T1000 (cell line): ENCODE results near the gene SMCHD1.
"Not testable (repeated sequence)": the region's sequence is repeated elsewhere in the genome, so short reads cannot be mapped to it uniquely, and the experiment has no call there.

Experiments
- DNase-seq: peaks from one replicate; lab custom pipeline; 2025; ENCODE audit warnings: mixed read lengths; lab: John Stamatoyannopoulos, UW

The SMCHD1 gene

DNA sequence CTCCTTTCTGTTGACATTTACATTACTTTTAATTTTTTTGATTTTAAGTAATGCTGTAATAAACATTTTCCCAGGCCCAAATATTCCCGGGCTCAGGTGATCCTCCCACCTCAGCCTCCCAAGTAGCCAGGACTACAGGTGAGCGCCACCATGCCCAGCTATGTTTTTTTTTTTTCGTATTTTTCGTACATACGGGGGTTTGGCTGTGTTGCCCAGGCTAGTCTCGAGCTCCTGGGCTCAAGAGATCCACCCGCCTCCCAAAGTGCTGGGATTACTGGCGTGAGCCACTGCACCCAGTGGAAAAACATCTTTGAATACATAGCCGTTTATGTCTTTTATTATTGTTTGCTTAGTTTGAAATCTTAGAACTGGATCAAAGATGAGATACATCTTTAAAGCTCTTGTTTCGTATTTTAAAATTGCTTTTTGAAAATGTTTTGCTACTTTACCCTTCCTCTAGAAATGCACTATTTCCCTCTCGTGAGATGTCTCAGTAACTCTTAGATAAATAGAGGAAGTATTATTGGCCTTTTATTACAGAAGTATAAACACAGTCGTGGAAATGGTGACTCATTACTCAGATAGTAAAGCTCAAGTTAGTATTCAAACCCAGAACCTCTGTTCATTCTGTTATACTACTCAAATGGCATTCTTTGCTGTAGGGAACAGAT lies 2.4 kb downstream of the SMCHD1 start:
- no peak for DNase-seq

DNA sequence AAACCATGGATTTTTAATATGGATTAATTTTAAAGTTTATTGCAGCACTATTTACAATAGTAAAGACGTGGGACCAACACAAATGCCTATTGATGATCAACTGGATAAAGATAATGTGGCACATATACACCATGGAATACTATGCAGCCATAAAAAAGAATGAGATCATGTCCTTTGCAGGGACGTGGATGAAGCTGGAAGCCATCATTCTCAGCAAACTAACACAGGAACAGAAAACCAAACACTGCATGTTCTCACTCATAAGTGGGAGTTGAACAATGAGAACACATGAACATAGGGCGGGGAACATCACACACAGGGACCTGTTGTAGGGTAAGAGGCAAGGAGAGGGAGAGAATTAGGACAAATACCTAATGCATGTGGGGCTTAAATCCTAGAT lies 5.3 kb downstream of the SMCHD1 start:
- DNase-seq: not testable (repeated sequence)

DNA sequence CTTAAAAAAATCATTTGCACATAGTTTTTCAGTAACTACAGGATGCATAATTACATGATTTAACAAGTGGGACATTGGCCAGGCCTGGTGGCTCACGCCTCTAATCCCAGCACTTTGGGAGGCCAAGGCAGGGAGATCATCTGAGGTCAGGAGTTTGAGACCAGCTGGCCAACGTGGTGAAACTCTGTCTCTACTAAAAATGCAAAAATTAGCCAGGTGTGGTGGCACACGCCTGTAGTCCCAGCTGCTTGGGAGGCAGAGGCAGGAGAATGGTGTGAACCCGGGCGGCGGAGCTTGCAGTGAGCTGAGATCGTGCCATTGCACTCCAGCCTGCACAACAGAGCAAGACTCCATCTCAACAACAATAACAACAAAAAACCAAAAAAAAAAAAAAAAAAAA lies 6.8 kb downstream of the SMCHD1 start:
- not testable (repeated sequence) for DNase-seq

DNA sequence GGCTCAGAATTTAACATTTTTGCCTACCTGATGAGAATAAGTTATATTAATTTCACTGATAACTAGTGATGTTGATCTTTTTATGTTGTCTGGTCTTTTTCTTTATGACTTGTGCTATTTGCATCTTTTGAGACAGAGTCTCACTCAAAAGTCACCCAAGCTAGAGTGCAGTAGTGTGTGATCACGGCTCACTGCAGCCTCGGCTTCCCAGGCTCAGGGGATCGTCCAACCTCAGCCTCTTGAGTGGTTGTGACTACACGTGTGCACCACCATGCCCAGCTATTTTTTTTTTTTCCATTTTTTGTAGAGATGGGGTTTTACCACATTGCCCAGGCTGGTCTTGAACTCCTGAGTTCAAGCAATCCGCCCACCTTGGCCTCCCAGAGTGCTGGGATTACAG lies 7.5 kb downstream of the SMCHD1 start:
- DNase-seq: no peak

DNA sequence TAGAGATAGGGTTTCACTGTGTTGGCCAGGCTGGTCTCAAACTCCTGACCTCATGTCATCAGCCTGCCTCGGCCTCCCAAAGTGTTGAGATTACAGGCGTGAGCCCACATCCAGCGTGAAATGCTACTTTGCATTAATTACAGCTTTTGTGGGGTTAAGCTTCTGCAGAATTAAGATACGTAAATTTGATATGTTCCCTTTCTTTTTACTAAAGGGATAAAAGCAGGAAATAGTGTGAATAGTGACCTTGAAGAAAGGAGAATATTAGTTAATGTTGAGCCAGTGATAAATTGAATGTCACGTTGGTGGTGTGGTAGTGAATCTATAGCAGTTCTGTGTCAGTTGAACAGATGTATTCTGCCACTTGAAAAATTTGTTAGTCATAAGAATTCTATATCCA lies 16.9 kb downstream of the SMCHD1 start:
- no peak for DNase-seq

DNA sequence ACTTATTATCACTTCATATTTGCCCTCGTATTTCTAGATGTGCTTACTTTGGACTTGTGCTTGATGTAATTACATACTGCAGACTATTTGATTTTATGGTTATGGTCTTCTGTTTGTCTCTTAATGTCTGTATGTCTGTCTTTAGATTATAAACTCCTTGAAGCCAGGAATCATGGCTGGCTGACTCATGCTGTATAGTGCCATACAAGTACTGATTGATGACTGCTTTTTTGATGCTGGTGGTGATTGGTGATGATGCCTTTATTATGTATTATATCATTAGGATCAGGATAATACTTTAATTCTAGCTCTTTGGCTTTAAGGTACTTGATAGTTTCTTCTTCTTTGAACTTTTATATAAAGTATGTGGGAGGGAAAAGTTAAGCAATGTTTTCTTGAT lies 17.3 kb downstream of the SMCHD1 start:
- DNase-seq: no peak

DNA sequence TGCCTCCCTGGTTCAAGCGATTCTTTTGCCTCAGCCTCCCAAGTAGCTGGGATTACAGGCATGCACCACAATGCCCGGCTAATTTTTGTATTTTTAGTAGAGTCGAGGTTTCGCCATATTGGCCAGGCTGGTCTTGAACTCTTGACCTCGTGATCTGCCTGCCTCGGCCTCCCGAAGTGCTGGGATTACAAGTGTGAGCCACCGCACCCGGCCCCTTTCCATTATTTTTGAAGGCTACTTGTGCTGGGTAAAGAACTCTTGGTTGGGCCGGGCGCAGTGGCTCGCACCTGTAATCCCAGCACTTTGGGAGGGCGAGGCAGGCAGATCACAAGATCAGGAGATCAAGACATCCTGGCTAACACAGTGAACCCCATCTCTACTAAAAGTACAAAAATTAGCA lies 23.4 kb downstream of the SMCHD1 start:
- DNase-seq: not testable (repeated sequence)

DNA sequence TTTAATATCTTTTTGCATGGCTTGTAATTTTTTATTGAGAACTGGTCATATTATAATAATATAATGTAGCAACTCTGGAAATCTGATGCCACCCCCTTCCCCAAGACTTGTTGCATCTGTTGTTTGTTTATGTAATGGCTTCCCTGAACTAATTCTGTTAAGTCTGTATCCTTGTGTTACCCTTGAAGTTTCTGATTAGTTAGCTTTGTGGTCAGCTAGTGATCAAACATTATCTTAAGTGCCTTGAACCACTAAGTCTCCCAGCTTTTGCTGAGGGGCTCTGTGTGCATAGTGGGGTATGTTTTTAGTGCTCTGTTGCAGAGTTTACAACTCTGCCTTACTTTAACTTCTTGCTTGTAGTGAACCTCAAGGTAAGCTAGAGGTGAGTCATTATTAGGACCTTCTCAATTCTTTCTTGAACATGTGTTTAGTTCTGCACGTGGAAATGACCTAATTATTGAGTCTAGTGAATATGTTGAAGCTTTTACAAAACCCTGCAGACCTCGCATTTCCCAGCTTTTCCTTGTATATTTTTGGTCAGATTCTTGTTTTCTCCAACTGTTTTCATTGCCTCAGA lies 24.8 kb downstream of the SMCHD1 start:
- DNase-seq: no peak

DNA sequence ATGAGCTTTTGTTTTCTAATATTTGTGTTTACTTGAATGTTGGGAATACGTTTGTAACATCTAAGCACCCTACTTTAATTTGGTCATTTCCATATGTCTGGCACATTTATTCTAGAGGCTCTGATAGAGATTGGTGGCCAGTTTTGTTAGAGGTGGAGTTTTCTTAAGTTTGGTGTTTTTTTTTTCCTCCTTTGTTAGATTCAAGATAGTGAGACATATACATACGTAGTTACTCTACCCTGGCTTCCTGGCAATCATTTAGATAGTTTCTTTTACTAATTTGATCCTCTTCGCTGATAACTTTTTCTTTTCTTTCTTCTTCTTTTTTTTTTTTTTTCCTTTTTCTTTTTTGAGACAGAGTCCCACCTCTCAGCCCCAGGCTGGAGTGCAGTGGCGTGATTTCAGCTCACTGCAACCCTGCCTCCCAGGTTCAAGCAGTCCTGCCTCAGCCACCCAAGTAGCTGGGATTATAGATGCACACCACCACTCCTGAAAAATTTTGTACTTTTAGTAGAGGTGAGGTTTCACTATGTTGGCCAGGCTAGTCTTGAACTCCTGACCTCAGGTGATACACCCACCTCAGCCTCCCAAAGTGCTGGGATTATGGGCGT lies 26.6 kb downstream of the SMCHD1 start:
- DNase-seq: no peak

DNA sequence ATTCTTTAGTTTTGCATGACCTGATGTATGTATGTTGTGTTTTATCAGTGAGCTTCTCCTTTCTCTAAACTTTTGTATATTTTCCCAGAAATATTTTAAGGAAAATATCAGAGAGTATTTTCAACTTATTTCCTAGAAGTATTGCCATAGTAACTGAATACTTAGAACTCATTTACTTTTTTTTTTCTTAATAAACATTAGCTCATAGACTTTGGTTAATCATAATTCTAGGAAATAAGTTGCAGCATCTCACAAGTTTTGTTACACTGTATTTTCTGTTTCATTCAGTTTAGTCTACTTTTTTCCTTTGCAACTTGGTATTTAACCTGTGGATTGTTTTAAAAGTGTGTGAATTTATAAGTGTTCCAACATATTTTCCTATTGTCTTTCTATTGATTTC lies 27.5 kb downstream of the SMCHD1 start:
- no peak for DNase-seq

DNA sequence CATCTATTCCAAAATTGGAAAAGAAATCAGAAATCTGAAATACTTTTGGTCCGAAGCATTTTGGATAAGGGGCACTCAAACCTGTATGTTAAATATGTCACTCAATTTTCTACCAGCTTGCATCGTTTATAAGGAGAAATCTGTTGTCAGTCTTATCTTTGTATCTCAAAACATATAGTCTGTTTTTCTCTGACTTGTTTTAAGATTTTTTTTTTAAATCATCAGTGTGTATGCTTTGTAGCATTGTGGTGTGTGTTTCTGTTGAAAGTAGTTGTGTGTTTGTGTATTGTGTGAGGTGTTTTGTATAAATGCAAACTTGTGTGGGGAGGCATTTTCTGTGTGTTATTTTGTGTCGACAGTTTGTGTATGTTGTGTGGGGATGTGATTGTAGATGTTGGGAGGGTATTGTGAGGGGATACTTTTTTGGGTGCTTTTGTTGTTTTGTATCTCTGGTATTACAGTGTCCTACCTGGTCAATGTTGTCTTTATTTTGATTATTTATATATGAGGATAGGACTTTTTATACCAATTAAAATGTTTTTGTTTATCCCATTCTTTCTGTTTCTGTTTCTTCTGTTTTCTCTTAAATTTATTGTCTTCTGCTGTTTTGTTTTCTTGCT lies 30.9 kb downstream of the SMCHD1 start:
- DNase-seq: no peak

DNA sequence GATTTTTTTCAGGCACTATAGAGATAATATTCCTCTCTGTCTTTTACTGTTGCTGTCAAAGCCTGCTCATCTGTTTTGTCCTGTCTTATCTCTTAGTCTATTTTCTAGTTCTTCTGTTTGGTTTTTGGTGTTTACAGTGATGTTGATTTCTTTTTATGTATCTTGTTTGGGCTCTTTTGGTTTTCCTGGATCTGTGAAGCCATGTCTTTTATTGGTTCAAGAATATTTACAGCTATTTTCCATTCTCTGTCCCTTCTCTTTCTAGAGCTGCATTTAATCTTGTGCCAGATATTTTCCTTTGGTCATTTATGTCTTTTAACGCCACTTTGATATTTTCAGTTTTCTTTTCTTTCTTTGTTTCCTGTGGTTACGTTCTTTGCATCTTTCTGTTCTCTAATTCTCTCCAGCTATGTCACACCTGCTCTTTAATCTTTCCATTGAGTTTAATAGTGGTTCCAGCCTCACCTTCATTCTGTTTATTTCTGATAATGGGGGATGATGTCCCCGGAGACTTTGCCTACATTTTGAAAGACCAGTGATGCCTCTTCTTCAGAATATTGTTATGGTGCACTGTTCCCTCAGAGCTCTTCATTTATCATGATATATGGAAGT lies 32.0 kb downstream of the SMCHD1 start:
- no peak for DNase-seq

DNA sequence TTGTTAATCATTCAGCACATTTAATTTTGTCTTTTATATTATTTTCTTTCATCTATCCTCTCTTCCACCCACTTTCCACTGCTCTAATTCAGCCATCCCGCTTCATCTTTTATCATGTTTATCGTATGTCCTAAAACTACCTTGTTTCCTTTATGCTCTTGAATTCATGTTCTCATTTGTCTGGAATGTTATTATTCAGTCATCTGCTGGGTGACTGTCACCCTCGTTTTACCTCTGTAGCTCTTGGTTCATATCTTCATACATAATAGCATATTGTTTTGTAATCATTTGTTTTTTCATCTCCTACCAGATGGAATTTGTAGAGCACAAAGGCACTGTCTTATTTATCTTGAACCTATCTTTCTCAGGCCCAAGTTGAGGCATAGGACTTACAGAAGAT lies 37.0 kb downstream of the SMCHD1 start:
- no peak for DNase-seq

DNA sequence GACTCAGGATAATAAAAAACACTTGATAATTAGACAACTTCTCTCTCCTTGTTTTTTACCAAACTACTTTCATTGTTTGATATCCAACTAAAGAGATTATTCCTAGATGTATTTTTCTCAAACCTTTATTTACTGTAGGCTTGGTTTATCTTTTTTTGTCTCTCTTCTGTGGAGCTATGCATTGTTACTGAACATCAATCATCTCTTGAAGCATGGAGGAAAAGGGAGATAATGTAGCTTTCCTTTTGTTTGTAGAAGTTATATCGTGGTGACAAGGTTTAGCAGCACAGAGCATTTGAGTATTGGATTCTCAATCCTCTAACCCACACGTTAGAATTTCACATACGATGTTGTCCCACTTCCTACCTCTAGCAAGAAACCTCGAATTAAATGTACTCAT lies 41.7 kb downstream of the SMCHD1 start:
- DNase-seq: no peak

DNA sequence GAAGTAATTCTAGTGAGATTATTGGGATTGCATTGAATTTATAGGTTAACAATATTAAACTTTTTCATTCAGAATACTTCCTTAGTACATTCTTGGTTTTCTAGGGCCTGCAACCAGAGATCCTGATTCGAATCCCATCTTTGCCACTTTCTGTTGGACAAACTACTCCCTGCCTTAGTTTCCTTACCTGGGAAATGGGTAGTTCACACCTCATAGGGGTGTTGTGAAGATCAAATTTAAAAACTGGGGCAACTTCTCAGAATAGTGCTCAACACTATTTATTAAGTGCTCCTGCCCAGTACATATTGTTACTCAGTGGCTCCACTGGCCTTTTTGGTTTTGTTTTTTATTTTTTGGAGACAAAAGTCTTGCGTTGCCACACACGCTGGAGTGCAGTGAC lies 43.5 kb downstream of the SMCHD1 start:
- no peak for DNase-seq

DNA sequence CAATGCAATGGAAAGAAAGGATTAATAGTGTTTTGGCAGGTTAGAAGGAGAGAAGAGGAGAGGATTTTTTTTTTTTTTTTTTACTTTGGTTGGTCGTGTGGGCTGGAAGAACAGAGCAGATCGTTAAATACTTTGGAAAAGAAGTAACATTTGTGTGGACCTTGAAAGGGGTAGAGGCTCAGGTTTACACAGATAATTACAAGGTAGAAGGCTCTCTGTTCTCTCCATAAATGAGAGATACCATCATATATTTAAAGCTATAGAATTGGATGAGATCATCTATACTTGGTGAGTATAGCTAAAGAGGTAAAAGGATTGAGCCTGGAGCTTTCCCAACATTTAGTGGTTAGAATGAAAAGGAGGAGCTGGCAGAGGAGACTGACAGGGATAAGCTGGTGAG lies 49.0 kb downstream of the SMCHD1 start:
- DNase-seq: no peak

DNA sequence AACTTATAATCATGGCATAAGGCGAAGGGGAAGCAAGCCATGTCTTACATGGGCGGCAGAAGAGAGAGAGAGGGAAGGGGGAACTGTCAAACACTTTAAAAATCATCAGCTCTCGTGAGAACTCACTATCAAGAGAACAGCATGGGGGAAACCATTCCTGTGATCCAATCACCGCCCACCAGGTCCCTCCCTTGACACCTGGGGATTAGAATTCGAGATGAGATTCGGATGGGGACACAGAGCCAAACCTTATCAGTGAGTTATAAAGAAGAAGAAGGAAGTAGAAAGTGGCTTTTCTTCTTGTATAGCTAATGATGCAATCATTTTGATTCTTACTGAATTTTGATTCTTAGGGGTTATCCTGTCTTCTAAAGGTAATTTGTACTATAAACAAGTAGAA lies 51.4 kb downstream of the SMCHD1 start:
- no peak for DNase-seq

DNA sequence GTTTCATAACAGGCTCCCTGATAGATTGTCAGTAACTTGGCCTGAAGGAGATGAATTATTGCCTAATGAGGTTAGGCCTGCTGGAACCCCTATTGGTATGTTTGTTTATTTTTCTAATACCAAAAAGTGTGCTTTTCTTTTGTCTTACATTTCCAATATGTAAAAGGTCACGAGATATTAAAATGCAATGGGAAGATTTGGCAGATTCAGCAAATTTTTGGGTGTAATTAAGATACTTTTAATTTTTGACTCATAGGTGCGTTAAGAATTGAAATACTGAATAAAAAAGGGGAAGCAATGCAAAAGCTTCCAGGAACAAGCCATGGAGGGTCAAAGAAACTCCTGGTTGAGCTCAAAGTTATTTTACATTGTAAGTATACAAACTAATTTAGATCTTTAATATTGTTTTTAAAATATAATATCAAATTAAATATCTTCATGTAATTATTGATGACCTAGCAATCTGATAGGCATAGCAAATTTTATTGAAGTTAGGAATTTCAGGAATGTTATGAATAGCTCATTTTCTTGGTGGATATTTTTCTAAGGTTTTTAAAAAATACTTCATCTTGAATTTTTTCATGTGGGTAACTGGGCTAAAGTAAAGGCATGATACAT lies 52.1 kb downstream of the SMCHD1 start:
- no peak for DNase-seq

DNA sequence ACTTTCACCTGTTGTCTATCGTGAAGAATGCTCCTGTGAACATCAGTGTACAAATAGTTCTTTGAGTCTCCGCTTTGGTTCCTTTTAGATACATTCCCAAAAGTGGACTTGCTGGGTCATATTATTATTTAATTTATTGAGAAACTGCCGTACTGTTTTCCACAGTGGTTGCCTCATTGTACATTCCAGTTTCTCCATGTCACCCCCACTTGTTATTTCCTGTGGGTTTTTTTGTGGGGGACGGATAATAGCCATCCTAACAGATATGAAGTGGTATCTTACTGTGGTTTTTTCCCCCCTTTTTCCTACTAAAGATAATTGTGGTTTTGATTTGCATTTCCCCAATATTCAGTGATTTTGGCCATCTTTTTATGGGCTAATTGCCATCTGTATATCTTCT lies 53.8 kb downstream of the SMCHD1 start:
- no peak for DNase-seq

DNA sequence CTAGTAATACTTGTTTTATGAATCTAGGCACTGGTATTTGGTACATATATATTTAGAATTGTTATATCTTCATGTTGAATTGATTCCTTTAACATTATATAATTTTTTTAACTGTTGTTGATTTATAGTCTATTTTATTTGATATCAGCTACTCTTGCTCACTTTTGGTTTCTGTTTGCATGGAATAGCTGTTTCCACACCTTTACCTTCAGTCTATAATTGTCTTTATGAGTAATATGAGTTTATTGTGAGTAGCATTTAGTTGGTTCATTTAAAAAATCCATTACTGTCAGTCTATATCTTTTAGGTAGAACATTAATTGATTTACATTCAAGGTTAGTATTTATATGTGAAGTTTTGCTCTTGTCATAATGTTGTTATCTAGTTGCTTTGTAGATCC lies 58.6 kb downstream of the SMCHD1 start:
- no peak for DNase-seq

DNA sequence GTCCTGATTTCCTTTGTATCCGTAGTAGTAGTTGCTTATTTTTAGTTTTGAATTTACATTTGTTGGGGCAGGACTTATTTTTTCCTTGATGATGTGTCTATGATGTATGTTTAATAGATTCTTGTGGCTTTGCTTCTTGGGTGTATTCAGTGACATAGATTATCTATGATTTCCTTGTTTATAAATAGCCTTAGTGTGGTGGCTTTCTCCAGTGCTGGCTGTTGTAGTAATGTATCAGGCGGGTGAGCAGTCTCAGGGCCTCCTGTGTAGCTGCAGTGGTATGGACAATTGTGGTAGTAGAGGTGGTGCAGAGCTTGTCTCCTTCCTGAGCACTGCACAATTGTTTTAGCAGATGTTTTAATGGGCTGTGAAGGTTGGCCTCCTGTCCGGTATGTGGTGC lies 60.5 kb downstream of the SMCHD1 start:
- no peak for DNase-seq
